ENCODE results near the gene PLCH1.

- TF ChIP-seq CTCF (IDR thresholded peaks at IDR 0.05) (no peak), POLR2A (IDR thresholded peaks at IDR 0.05) (no peak), EP300 (IDR thresholded peaks at IDR 0.05) (no peak)
These were observed 191.1 kb downstream of the PLCH1 start for GRCh38 chr3:155553780-155554179.
